Measurements from ENCODE around the gene AJAP1. TPM values are rescaled to one million over a fixed set of nuclear protein-coding genes. Genes with fewer than 3 reads are reported as not detected.

Gene AJAP1
- total RNA-seq, 1 experiment from 2014 or later = not detected

- RAD21 ChIA-PET (ENCODE audit: low non-redundant PET in 1 of 2, low total read pairs in 2 of 2, uncharacterized antibody in 2 of 2, unreplicated experiment in 2 of 2) = no interaction called here
- Histone ChIP-seq H3K9me3 (ENCODE audit: control insufficient read depth in 1 of 2, insufficient read depth in 1 of 2, low read depth in 1 of 2, low read length in 2 of 2) (no peaks in the 10 kb centered on the region; a peak in 2 of 4 replicates), H3K9ac (ENCODE audit: low read length) (no peak overlapping the region), H2AFZ (ENCODE audit: low read depth, low read length, poor library complexity, severe bottlenecking) (no peak overlapping the region), H3K4me2 (ENCODE audit: low read length) (no peak overlapping the region), H3K4me1 (ENCODE audit: control insufficient read depth in 1 of 2, insufficient read depth in 2 of 2, low read length in 2 of 2) (no peaks in the 10 kb centered on the region), H3K9me2 (ENCODE audit: insufficient read depth) (no peaks in the 10 kb centered on the region), H3K27me3 (ENCODE audit: insufficient read depth, low read length) (no peaks in the 10 kb centered on the region), H3K4me3 (replicated peaks in 1 of 2; ENCODE audit: low read depth in 1 of 2, low read length in 2 of 2) (no peak overlapping the region), H3K36me3 (ENCODE audit: control insufficient read depth in 1 of 2, insufficient read depth in 2 of 2, low read length in 2 of 2) (no peaks in the 10 kb centered on the region), H3K79me2 (ENCODE audit: insufficient read depth, low read length) (no peaks in the 10 kb centered on the region), H3K27ac (ENCODE audit: low read depth, low read length) (no peak overlapping the region), H4K20me1 (ENCODE audit: insufficient read depth) (no peaks in the 10 kb centered on the region)
- BruUV-seq (replicated peaks) = no TSS peak
- DNase-seq (ENCODE audit: low read depth, low spot score) (no peak), ATAC-seq (no peak)
- TF ChIP-seq REST (IDR thresholded peaks at IDR 0.05; ENCODE audit: low read depth) (no peak), POLR2AphosphoS5 (IDR thresholded peaks at IDR 0.05; ENCODE audit: low read depth, low read length) (no peak), SRF (IDR thresholded peaks at IDR 0.05; ENCODE audit: low read depth) (no peak), SP1 (IDR thresholded peaks at IDR 0.05; ENCODE audit: low read depth) (no peak)
- CTCF ChIA-PET = no interaction called here
- intact Hi-C loops (cut with micrococcal nuclease) = no loop called here
- POLR2A ChIA-PET = no interaction called here
Observed at GRCh38 chr1:4803335-4803734, 148.9 kb downstream of the AJAP1 start.

- no peak overlapping the region for H3K4me2 ChIP-seq (ENCODE audit: low read length)
- intact Hi-C loops (cut with micrococcal nuclease) = no loop called here
- H3K9me2 ChIP-seq (ENCODE audit: insufficient read depth) = no peaks in the 10 kb centered on the region
- H3K27me3 ChIP-seq (ENCODE audit: insufficient read depth, low read length) = no peaks in the 10 kb centered on the region
- BruUV-seq (replicated peaks) = no TSS peak
- ChIA-PET POLR2A (no interaction called here), CTCF (no interaction called here), RAD21 (ENCODE audit: low non-redundant PET in 1 of 2, low total read pairs in 2 of 2, uncharacterized antibody in 2 of 2, unreplicated experiment in 2 of 2) (no interaction called here)
- ATAC-seq = no peak
- no peaks in the 10 kb centered on the region for H3K4me1 ChIP-seq (ENCODE audit: control insufficient read depth in 1 of 2, insufficient read depth in 2 of 2, low read length in 2 of 2)
- H3K9ac ChIP-seq (ENCODE audit: low read length) = no peak overlapping the region
- H3K4me3 ChIP-seq (replicated peaks in 1 of 2; ENCODE audit: low read depth in 1 of 2, low read length in 2 of 2) = no peak overlapping the region
- no peaks in the 10 kb centered on the region; a peak in 2 of 4 replicates for H3K9me3 ChIP-seq (ENCODE audit: control insufficient read depth in 1 of 2, insufficient read depth in 1 of 2, low read depth in 1 of 2, low read length in 2 of 2)
- no peaks in the 10 kb centered on the region for H4K20me1 ChIP-seq (ENCODE audit: insufficient read depth)
- no peak overlapping the region for H2AFZ ChIP-seq (ENCODE audit: low read depth, low read length, poor library complexity, severe bottlenecking)
- no peak overlapping the region for H3K27ac ChIP-seq (ENCODE audit: low read depth, low read length)
- TF ChIP-seq RAD21 (IDR thresholded peaks at IDR 0.05; ENCODE audit: low read depth) (no peak), CBX3 (IDR thresholded peaks at IDR 0.05; ENCODE audit: low read depth) (no peak), FOSL1 (IDR thresholded peaks at IDR 0.05; ENCODE audit: low read depth) (no peak), SRF (IDR thresholded peaks at IDR 0.05; ENCODE audit: low read depth) (no peak), SP1 (IDR thresholded peaks at IDR 0.05; ENCODE audit: low read depth) (no peak), ATF3 (IDR thresholded peaks at IDR 0.05) (no peak)
- no peaks in the 10 kb centered on the region for H3K79me2 ChIP-seq (ENCODE audit: insufficient read depth, low read length)
- no peak for DNase-seq (ENCODE audit: low read depth, low spot score)
- H3K36me3 ChIP-seq (ENCODE audit: control insufficient read depth in 1 of 2, insufficient read depth in 2 of 2, low read length in 2 of 2) = no peaks in the 10 kb centered on the region
Observed at GRCh38 chr1:4805987-4806386, 151.6 kb downstream of the AJAP1 start.

All from HCT116 (cell line).